GM18499 (cell line): ENCODE measurements around the gene HIVEP1.
"Not testable (repeated sequence)": the region's sequence is repeated elsewhere in the genome, so short reads cannot be mapped to it uniquely, and the experiment has no call there.

ENCODE experiments used
- ATAC-seq: cut with Tn5 transposase; IDR thresholded peaks from one replicate; pipeline ENCODE4 v1.9.1; 2021; ENCODE audit warnings: moderate number of reproducible peaks; ENCODE audit not compliant: insufficient read depth, unreplicated experiment

Gene HIVEP1

DNA sequence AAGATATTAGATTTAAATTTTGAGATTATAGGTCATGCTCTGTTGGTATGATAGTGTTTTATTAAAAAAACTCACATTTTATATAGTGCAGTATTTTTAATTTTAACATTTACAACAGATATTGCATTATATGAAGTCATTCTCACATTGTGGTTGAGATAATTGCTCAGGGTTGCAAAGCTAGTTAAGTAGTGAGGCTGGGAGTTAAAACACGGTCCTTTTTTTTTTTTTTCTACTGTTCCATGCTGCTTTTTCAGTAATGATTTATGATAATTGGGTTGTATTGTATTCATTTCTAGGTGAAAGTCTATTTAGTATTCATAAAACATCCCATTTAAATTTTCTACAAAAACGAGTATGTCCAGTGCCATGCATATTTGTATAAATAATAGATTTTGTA is 160.5 kb downstream of the HIVEP1 start:
- ATAC-seq: no peak

DNA sequence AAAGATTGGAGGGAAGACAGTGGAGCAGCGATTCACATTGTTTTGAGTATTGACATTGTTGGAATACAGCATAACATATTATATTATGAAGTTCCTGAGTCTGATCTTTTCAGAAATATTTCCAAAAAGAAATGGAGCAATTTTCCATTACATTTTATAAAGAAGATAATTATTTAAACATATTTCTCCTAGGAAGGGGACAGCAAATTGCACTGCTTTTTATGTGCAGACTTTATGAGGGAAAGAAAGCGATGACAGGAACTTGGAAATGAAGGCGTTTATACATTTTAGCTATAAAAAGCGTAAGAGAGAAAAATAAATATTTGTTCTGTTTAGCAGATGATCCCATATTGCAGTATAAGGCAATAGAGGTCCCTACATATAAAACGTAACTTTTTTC is 161.1 kb downstream of the HIVEP1 start:
- no peak for ATAC-seq

DNA sequence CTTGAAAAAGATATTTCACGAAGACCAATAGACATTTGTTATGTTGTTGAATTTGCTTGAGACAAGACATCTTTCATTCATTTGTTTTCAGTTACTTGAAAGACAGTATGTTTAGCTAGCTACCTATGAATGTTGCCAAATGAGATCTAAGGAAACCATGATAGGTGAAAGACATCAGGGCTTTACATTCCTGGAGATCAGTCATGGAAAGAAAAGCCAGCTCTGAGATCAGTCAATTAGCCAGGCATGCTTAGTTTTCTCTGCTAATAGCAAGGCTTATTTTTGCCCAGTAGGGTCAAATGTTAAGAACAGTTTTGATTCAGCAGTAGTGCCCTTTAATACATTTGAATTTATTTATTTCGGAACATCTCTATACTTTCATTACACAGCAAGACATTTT is 161.5 kb downstream of the HIVEP1 start:
- ATAC-seq: no peak

DNA sequence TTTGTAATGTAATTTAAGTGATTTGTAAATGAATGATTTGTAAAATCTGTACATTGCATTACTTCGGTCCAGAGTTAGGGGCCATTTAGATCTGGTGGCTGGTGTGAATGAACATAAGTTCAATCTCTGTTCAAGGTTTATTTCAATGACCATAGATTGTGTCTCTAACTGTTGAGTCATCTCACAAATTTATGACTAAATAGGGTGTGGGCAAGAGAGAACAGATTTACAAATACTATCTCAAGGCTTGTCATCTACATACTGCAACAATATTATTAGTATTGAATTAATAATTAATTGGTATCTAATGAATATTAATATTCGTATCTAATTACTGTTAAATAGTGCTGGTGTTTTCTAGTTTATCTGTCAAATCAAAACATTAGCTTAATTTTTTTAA is 162.8 kb downstream of the HIVEP1 start:
- ATAC-seq: no peak

DNA sequence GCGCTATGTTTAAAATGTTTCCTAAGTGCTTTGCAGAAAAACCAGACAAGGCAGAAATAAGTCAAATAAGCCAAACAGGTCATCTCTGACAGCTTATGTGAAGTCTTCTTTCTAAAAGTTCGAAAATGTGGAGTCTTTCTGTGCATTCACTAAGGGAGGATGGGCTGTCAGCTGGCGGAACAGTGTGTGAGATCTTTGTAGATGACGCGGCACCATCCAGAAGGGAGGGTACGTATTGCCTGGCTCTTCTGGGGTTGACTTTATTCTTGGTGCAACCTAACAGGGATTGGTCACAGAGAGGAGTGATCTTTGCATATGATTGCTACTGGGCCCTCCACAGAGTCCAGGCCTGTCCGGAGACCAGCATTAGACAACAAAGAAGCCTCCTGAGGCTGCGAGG is 163.5 kb downstream of the HIVEP1 start:
- ATAC-seq: no peak

DNA sequence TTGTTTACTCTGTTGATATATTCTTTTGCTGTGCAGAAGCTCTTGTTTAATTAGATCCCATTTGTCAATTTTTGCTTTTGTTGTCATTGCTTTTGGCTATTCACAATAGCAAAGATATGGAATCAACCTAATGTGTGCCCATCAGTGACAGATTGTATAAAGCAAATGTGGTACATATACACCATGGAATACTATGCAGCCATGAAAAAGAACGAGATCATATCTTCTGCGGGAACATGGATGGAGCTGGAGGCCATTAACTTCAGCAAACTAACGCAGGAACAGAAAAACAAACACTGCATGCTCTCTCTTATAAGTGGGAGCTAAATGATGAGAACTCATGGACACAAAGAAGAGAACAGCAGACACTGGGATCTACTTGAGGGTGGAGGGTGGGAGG is 164.7 kb downstream of the HIVEP1 start:
- not testable (repeated sequence) for ATAC-seq

DNA sequence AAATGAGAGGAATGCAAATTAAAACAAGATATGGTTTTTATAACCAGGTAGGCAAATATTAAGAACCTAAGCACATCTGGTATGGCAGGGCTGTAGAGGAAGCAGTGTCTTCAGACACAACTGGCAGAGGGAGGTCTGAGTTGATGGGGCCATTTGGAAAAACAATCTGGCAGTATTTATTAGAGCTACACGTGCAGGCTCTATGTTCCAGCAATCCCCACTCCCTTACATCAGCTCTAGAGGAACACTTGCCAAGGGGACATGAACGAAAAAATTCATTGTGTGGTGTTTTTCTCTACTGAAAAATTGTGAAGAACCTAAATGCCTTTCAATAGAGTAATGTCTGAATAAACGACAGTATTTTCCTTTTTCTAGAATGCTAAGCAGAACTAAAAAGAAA is 166.4 kb downstream of the HIVEP1 start:
- no peak for ATAC-seq

DNA sequence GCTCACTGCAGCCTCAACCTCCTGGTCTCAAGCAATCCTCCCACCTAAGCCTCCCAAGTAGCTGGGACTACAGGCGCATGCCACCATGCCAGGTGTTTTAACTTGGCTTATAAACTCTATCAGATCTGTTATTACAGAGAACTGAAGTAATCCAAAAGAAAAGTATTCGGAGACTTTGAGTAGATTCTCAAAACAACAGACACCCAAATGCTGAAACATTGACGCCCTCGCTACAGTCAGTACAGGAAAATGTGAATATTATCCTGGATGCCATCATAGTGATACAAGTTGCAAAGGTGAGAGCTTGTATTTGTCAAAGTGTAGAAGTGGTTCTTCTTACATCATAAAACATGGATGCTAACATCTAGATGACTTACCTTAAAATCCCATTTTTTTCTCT is 169.4 kb downstream of the HIVEP1 start:
- no peak for ATAC-seq

DNA sequence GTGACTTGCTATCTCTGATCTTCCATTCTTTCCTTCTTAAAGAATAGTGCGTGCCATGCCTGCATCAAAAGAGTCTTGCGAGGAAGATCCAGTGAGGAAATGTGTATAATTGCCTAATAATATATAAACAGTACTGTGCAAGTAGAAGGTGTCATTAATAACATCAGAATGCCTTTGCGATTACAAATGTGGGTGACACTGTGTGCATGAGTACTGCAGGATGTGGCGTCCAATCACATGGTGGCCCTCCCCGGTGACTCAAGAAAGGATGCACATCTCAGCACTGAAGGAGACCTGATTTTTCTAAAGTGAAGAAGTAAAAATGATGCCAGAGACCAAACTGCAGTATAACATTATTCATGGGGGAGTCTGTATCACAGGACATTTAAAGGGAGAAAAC is 170.6 kb downstream of the HIVEP1 start:
- ATAC-seq: no peak

DNA sequence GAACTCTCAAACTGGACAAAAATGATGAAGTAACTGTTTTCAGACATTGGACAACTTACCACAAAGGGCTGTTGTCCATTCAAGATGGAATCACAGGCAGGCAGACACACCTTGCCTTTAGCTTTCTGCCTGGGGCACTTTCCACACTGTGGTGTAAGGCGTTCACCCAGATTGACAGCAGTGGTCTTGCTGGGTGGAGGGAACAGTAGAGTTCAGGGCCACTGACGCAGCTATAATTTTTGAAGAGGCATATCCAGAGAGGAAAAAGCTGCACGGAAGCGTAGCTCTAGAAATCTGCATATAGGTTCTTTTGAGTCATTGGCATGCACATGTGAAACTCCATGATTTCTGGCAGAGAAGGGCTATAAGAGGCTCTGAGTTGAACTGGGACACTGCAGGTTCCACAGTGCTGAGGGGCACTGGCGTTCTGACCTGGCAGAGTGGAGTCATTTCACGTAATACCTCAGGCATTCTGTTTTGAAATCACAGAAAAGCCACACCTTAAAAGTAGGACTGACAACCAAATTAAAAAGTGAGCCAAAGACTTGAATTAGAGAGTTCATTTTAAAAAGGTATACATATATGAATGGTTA is 173.1 kb downstream of the HIVEP1 start:
- no peak for ATAC-seq

DNA sequence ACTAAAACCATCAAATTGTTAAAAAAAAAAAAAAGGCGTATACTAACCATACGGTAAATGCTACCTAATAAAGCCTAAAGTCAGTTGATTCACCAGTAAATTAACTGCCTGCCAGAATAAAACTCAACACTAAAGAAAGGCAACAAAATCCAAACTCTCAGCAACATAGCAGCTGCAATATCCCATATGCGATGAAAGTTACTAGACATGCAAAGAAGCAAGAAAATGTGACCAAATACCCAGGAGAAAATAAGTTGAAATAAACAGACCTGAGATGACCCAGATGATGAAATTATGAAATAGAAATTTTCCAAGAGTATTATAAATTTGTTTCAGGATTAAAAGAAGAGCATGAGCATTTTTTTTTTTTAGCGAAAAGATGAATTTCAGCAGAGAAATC is 174.4 kb downstream of the HIVEP1 start:
- ATAC-seq: no peak

DNA sequence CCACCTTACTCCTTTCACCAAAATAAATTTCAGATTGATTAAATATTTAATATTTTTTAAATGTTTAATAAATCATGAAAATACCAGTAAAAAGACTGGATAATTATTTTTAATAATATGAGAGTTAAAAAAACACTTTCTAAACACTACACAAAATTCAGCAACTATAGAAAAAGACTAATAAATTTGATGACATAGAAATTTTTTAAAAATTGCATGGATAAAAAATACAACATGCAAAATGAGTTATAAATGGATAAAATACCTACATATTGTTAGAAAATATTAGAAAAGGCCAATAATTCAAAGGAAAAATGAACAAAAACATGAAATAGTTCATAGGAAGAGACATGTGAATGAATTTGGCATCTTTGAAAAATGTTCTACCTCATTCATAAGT is 177.0 kb downstream of the HIVEP1 start:
- ATAC-seq: no peak

DNA sequence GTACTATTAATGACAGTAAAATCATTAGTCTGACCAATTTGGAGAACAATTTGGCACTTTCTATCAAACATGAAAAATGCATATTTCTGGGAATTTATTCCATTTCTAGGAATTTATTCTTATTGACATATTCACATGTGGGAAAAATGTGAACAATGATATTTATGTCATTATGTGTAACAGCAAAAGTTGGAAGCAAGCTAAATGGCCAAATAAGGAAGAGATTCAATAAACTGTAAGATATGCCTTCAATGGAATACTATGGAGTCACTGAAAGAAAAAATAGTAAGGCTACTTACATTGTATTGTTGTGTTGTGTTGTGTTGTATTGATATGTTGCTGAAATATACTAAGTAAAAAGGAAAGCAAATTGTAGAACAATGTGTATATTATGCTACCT is 177.5 kb downstream of the HIVEP1 start:
- ATAC-seq: no peak

DNA sequence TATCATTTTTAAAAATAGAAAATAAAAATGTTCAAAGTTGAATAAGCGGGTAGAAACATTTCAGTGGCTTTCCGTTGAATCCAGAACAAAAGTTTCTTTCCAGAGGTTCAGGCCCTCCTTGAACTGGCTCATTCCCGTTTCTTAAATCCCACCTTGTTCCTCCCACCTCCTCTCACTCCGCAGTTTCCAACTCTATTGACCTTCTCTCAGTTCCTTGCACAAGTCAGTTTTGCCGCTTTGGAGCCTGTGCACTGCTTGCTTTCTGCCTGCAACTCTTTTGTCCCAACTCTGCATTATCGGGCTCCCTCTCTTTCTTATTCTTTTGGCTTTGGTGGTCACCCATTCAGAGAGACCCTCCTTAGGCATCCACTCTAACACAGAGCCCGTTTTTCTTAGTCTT is 178.1 kb downstream of the HIVEP1 start:
- no peak for ATAC-seq

DNA sequence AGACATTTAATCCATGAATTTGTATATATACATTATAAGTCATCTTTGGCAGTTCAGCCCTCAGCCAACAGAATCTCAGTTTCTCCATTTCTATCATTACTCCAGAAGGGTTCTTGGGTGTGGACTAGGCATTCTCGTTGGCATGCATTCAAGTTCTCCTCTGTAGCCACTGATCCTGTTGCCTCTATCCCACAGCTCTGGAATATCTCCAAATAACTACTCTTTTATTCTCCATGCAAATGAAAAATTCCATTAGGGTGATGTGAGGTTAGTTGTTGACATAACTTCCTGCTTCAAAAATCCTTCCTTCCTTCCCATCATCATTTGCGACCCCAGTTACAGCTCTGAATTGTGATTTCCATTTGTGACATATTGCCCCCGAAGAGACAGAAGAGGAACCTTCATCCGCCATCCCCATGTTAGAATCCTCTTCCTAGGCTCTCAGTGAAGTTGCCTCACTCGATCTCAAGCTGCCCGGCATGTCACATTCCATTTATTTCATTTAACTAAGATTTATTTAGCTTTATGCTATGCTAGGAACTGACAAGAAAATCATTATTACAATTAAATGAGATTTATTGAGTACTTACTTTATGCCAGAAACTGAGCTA is 184.3 kb downstream of the HIVEP1 start:
- no peak for ATAC-seq

DNA sequence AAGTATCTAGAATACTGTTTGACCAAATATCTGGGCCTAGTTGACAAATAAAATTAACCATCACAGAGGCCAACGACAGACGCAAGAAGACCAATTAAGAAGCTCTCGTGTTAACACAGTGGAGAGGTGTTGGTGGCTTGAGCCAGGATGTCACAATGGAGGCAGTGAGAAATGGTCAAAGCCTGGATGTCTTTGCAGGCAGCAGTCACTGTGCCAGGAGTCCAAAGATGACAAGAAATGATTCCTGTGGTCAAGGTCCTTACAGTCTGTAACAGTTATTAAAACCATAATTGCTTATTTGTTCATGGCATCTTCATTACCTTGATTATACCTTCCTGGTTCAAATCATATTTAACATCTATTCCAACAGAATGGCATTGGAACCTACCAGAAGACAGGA is 186.7 kb downstream of the HIVEP1 start:
- ATAC-seq: no peak

DNA sequence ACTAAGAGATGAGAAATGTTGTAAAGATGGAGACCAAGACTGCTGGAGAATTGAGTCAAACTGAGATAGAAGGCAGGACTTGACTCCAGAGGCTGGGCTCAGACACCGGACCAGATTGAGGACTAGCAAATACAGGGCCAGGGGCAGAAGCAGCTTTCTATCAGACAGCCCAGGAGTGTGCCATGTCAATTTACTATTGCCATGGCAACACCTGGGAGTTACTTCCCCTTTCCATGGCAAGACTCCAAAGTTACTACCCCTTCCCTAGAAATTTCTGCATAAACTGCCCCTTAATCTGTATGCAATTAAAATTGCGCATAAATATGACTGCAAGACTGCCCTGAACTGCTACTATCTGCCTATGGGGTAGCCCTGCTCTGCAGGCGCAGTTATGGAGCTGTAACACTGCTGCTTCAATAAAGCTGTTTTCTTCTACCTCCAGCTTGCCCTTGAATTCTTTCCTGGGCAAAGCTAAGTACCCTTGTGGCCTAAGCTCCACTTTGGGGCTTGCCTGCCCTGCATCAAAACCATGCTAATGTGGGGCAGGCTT is 188.0 kb downstream of the HIVEP1 start:
- no peak for ATAC-seq

DNA sequence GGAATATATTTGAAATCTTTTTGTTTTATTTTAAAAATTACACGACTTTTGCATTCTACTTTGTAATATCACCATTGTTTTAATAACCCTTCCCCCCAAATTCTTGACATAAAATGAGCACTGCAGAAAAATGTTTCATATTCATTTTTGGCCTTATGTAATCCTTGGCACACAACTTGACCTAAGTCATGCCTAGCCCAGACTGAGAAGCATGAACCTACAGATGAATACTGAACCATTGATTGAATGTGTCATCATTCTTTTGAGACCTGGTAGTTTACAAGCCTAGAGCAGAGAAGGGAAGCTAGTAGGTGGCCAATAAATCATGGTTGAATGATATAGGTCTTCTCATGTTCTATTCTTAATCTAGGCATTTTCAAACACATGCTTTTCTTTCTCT is 188.6 kb downstream of the HIVEP1 start:
- ATAC-seq: no peak

DNA sequence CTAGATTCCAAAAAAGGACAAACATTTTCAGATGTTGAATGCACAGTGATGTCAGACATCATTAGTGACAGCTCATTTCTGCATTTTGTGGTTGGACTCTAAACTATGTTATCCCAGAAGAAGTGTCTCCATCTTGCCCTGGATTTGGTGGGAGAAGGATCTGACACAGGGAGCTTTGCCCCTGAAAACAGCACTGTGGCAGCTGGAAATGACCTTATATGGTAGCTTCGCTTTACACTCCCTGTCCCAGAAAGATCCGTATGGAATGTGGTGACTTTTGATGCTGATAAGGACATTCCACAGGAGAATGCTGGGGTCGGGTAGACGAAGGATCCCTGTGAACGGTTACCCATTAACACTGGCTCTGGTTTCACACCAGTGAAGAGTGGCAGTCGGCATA is 190.9 kb downstream of the HIVEP1 start:
- ATAC-seq: no peak

DNA sequence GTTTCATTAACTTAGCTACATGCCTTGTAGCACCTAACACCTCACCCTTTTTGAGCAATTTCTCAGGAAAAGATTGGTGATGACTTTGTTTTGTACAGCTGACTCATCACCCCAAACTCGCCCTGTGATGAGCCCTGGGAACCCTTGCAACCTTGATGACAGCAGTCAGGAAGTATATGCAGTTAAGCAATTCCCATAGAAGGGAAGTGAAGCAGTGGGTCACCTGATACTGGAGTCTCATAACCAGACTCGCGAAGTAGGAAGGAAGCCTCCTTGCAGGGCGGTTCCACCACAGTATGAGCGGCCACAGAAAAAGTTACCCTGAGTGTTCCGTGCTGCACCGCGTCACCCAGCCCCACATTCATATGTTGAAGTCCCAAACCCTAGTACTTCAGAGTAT is 196.1 kb downstream of the HIVEP1 start:
- no peak for ATAC-seq

DNA sequence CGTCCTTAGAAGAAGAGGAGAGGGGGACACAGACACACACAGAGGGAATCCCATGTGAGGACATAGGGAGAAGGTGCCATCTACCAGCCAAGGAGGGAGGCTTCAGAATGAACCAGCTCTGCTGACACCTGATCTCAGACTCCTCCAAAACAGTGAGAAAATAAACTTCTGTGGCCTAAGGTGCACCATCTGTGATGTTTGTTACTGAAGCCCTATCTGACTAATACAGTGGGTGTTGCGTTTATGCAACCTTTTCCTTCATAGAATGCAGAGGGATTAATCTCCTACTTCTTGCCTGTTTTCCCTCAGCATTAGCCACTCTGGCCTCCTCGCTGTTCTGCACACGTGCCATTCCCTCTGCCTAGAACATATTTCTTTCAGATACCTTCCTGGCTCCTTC is 196.6 kb downstream of the HIVEP1 start:
- no peak for ATAC-seq
